ENCODE results near the gene RTP2. TPM values are rescaled to one million over a fixed set of nuclear protein-coding genes. Genes with fewer than 3 reads are reported as not detected.

Gene RTP2
- total RNA-seq, 1 donor from 2014 or later, result not detected

- Mint-ChIP-seq H3K36me3 (ENCODE audit: low read depth) (peaks cover 17% of the 10 kb centered on the region), H3K27ac (peak overlapping the region; percentile 20), H3K27me3 (no peaks in the 10 kb centered on the region), H3K4me1 (peaks cover 70% of the 10 kb centered on the region), H3K9me3 (no peaks in the 10 kb centered on the region), H3K4me3 (no peak overlapping the region)
- intact Hi-C loops (cut with micrococcal nuclease), result loop anchor here (5.0 to 10.0 kb wide), 2 partner anchors 360 to 497 kb away; no protein-coding TSS in a partner anchor
- no peak for ATAC-seq (ENCODE audit: low read depth)
- TF ChIP-seq CTCF (IDR thresholded peaks at IDR 0.05), result no peak
- ChIA-PET CTCF (interaction anchor here (0.6 to 3.7 kb wide), 35 partner anchors 9 to 1208 kb away, joined by 3 to 42 read pairs (median 4); partner anchors contain the start of gene LPP), POLR2A (interaction anchor here (0.7 to 8.4 kb wide), 18 partner anchors 30 to 1207 kb away, joined by 3 to 94 read pairs (median 4); partner anchors contain the start of gene LPP)
- DNase-seq, result no peak
These were observed 45.1 kb upstream of the RTP2 start for GRCh38 chr3:187747506-187747905.

- Mint-ChIP-seq H3K36me3 (ENCODE audit: low read depth) (peaks cover 19% of the 10 kb centered on the region), H3K4me1 (peaks cover 78% of the 10 kb centered on the region), H3K9me3 (no peaks in the 10 kb centered on the region), H3K4me3 (peak overlapping the region; percentile 98), H3K27ac (peak overlapping the region; percentile 98), H3K27me3 (no peaks in the 10 kb centered on the region)
- ATAC-seq (ENCODE audit: low read depth), result no peak
- intact Hi-C loops (cut with micrococcal nuclease), result loop anchor here (5.0 to 10.0 kb wide), 2 partner anchors 361 to 498 kb away; no protein-coding TSS in a partner anchor
- ChIA-PET CTCF (interaction anchor here (0.6 to 3.7 kb wide), 23 partner anchors 8 to 1209 kb away, joined by 3 to 42 read pairs (median 4); partner anchors contain the start of gene LPP), POLR2A (interaction anchor here (0.6 to 8.4 kb wide), 34 partner anchors 10 to 1209 kb away, joined by 3 to 94 read pairs (median 6); partner anchors contain the start of gene LPP)
- no peak for TF ChIP-seq CTCF (IDR thresholded peaks at IDR 0.05)
- DNase-seq, result no peak
These were observed 44.3 kb upstream of the RTP2 start for GRCh38 chr3:187746442-187747281.

GRCh38 chr3:187746059-187746441 lies 43.7 kb upstream of the RTP2 start:
- Mint-ChIP-seq H3K27me3 (no peaks in the 10 kb centered on the region), H3K4me3 (peak overlapping the region; percentile 98), H3K27ac (peak overlapping the region; percentile 98), H3K9me3 (no peaks in the 10 kb centered on the region), H3K36me3 (ENCODE audit: low read depth) (peaks cover 19% of the 10 kb centered on the region), H3K4me1 (peaks cover 79% of the 10 kb centered on the region)
- intact Hi-C loops (cut with micrococcal nuclease), result loop anchor here (5.0 to 10.0 kb wide), 2 partner anchors 361 to 499 kb away; no protein-coding TSS in a partner anchor
- ChIA-PET CTCF (interaction anchor here (0.6 to 3.7 kb wide), 12 partner anchors 222 to 1209 kb away, joined by 3 to 42 read pairs (median 3); partner anchors contain the start of gene LPP), POLR2A (interaction anchor here (0.6 to 8.4 kb wide), 55 partner anchors 9 to 1296 kb away, joined by 3 to 94 read pairs (median 6); partner anchors contain the start of gene LPP)
- ATAC-seq (ENCODE audit: low read depth), result no peak
- TF ChIP-seq CTCF (IDR thresholded peaks at IDR 0.05), result no peak
- no peak for DNase-seq

- ChIA-PET CTCF (interaction anchor here (0.6 to 3.3 kb wide), 16 partner anchors 221 to 1210 kb away, joined by 3 to 42 read pairs (median 3); no protein-coding TSS in a partner anchor), POLR2A (interaction anchor here (0.6 to 8.4 kb wide), 73 partner anchors 8 to 1296 kb away, joined by 3 to 94 read pairs (median 6); partner anchors contain the start of gene LPP)
- DNase-seq, result peak; percentile 77
- no peak for TF ChIP-seq CTCF (IDR thresholded peaks at IDR 0.05)
- Mint-ChIP-seq H3K4me3 (peak within 1 kb of the TSS; percentile 98), H3K36me3 (ENCODE audit: low read depth) (peaks cover 19% of the 10 kb centered on the region), H3K4me1 (peaks cover 79% of the 10 kb centered on the region), H3K9me3 (no peaks in the 10 kb centered on the region), H3K27me3 (no peaks in the 10 kb centered on the region), H3K27ac (peak within 1 kb of the TSS; percentile 98)
- intact Hi-C loops (cut with micrococcal nuclease), result loop anchor here (1.0 to 10.0 kb wide), 11 partner anchors 32 to 1008 kb away; partner anchors contain the start of gene LPP
- ATAC-seq (ENCODE audit: low read depth), result peak; percentile 60
These were observed 43.1 kb upstream of the RTP2 start, which contains the start of gene BCL6 for GRCh38 chr3:187745201-187746058. Gene BCL6 (minus strand): TSS chr3:187745468. CDS start chr3:187733693, 11,775 bp downstream.

Data from activated B cell treated with CpG ODN at 0.5 μM for 24 hours (primary cell).